ENCODE results near the gene CAMK1. TPM values are rescaled to one million over a fixed set of nuclear protein-coding genes. Genes with fewer than 3 reads are reported as not detected.

Gene CAMK1
- total RNA-seq, 2 experiments from 2014 or later, result 28.3 to 29.5 TPM

DNA sequence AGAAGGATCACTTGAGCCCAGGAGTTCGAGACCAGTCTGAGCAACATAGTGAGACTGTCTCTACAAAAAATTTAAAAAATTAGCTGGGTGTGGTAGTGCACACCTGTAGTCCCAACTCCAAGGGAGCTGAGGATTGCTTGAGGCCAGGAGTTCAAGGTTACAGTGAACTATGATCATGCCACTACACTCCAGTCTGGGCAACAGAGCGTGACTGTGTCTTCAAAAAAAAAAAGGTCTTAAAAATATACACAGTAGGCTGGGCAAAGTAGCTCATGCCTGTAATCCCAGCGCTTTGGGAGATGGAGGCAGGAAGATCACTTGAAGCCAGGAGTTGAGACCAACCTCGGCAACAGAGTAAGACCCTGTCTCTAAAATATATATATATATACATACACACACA is 11.2 kb upstream of the CAMK1 start:
- ChIA-PET POLR2A (interaction anchor here (0.7 to 1.9 kb wide), 6 partner anchors 10 to 152 kb away, joined by 3 to 17 read pairs (median 6); partner anchors contain the start of genes ARPC4, CRELD1, OGG1 and TADA3), CTCF (interaction anchor here (2.2 to 2.6 kb wide), 2 partner anchors 11 to 12 kb away, joined by 7 to 11 read pairs; partner anchors contain the start of genes ARPC4, CAMK1 and TADA3)

DNA sequence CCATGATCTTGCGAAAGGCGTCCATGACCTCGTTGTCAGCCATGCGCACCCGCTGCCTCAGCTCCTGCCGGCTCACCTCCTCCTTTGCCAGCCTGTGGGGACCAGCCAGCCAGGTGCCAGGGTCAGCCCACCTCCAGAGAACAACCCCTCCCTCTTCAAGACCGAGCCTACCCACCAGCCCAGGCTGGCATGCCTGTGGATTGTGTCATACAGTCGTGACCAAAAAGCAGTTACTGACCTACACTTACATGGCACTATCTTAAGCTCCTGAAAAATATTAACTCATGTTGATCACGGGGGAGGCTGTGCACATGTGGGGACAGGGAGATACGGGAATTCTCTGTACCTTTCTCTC is 10.7 kb upstream of the CAMK1 start:
- CTCF ChIA-PET, result interaction anchor here (1.1 to 2.6 kb wide), 3 partner anchors 11 to 13 kb away, joined by 3 to 11 read pairs (median 7); partner anchors contain the start of genes ARPC4, CAMK1 and TADA3
- POLR2A ChIA-PET, result interaction anchor here (0.7 to 1.9 kb wide), 4 partner anchors 11 to 44 kb away, joined by 3 to 6 read pairs (median 6); partner anchors contain the start of genes ARPC4 and OGG1

DNA sequence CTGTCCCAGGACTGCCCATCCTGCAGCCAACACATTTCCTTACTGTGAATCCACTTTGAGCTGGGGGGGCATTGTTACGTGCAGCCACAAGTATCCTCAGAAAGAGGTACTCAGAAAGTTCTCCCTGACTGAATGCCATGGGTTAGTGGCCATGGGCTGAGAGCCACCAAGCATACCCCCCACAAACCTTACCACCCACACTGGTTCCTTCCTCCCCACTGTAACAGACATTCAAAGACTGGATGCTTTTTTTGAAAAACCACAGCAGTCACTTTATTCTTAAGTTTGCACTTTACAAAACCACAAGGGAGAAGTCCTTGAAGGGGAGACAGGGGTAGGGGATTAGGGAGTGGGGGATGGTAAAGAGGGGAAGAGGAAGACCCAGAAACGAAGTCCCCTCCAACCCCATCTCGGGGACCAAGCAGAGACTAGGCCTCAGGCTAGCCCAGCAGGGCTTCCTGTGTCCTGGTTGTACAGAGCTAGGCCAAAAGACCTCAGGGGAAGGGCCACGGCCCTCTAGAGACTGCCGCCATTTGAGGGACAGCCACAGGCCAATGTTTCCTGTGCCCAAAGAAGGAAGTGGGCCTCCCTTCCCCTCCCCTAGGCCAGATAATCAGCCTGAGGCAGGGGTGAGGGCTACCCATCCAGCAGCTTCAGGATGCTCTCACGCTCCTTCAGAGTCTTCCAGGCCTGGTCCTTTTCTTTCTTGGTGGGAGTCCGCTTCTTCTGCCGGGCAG is 10.1 kb upstream of the CAMK1 start:
- ChIA-PET POLR2A (interaction anchor here (1.3 to 1.9 kb wide), 3 partner anchors 11 to 30 kb away, joined by 5 to 6 read pairs (median 6); partner anchors contain the start of genes ARPC4 and OGG1), CTCF (interaction anchor here (1.1 to 2.6 kb wide), 3 partner anchors 10 to 13 kb away, joined by 3 to 11 read pairs (median 7); partner anchors contain the start of genes ARPC4, CAMK1 and TADA3)

DNA sequence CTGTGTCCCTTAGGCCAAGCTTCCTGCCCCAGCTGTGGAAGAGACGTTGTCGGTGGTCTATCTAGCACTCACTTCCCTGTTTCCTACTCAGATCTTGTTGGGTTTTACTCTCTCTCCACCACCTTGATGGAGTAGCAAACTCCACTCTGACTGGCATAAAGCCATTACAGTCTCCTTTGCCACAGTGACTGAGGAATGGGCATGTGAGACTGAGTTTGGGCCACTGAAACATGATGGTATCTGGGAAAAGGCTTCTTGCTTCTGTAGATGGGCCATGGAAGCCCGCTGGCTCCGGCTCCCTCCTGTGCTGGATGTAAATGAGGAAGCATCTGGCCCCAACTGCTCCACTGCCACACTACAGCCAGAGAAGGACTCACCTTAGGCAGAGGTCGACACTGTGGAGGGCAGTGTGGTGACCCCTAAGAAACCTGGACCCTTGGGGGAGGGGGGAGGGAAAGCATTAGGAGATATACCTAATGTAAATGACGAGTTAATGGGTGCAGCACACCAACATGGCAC is 9.4 kb upstream of the CAMK1 start:
- CTCF ChIA-PET, result interaction anchor here (1.1 to 2.2 kb wide), 3 partner anchors 10 to 11 kb away, joined by 4 to 7 read pairs (median 6); partner anchors contain the start of gene CAMK1
- POLR2A ChIA-PET, result interaction anchor here (1.6 to 2.9 kb wide), 3 partner anchors 13 to 29 kb away, joined by 3 to 19 read pairs (median 6); partner anchors contain the start of genes ARPC4, OGG1 and TADA3

DNA sequence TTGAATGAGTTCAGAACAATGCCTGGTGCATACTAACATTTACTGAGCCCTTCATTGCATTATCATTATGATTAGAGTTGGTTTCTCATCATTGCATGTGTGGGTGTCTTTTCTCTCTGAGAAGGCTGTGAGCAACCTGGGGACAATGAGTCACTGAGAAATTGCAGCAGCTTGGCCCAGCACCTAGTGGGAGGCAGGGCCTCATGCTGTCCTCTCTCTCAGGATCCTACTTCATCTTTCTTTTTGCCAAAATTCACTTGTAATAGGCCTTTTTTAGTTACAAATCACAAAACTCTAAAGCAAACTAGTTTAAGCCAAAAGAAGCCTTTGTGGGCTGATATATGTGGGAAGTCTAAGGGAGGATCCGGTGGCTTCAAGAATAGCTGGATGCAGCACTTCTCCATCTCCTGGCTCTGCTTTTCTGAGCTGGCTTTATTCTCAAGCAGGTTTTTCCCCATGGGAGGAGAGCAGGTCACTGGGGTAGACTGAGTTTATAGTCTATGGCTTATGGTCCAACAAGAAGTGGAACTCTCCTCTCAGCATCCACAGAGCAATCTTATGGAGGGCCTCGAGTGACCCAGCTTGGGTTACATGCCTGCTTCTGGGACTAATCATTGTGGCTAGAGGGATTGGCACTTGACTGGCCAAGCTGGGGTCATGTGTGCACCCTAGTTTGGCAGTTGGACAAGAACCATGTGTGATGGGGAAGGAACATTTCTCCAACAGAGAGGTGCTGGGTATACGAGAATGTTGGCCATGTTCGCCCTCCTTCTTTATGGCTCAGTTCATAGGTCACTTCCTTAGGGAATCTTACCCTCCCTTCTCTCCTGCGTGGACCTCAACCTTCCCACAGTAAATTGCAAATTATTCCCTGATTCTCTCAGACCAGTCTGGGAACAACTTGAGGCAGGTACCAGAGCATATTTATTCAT is 8.7 kb upstream of the CAMK1 start:
- CTCF ChIA-PET, result interaction anchor here (0.9 to 2.0 kb wide), 6 partner anchors 9 to 28 kb away, joined by 3 to 7 read pairs (median 4); partner anchors contain the start of genes ARPC4, CAMK1 and OGG1
- POLR2A ChIA-PET, result interaction anchor here (0.5 to 2.9 kb wide), 6 partner anchors 14 to 470 kb away, joined by 3 to 19 read pairs (median 3); partner anchors contain the start of genes ARPC4, TADA3 and TATDN2

DNA sequence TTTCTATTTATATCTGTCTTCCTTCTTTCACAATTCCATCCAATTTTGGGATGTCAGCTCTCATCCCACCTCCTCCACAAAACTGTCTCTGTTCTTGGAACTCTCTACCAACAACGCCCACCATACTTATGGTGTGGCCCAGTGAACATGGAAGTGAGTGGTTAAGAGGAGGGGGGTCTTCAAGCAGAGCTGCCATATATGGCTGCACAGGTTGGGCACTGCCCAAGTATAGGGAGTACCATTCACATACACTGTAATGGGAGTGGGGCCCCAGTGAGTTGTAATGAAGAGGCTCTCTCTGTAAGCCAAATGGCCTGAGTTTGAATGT is 7.9 kb upstream of the CAMK1 start:
- POLR2A ChIA-PET, result interaction anchor here (0.6 to 2.9 kb wide), 3 partner anchors 15 to 41 kb away, joined by 3 to 19 read pairs (median 3); partner anchors contain the start of genes ARPC4 and TADA3
- CTCF ChIA-PET, result interaction anchor here (0.6 to 2.0 kb wide), 6 partner anchors 12 to 31 kb away, joined by 3 to 7 read pairs (median 4); partner anchors contain the start of genes ARPC4 and OGG1

DNA sequence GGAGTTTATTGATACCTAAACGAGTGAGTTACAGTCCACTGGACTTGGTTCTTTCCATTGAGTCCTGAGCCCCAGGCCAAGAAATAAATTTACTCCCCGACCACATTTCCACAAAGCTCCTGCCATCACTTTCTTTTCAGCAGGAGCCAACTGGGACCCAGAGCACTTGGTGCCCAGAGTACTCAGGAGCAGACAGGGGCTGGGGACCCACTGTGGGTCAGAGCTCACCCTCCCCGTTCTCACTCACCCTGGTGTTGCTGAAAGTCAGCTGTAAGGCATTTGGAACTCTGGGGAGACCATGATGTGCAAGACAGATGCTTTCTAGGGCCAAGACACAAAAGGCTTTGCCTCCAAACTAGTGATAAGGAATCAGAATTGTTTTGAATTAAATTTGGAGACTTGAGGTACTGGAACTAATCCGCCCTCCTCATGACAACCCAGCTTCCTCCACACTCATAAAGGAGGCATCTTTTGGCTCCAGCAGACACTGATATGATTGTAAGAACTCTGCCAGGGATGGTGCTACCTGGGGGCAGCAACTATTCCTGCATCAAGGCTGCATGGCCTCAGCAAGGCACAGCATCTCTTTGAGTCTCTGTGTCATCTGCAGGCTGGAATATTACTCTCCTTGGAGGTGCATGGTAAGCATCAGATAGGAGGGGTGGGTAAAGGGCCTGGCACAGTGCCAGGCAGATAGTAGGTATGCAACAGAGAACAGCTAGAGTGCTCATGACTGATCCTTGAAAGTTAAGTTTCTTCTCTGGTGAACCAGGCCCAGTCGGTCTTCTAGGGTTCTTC is 7.3 kb upstream of the CAMK1 start:
- ChIA-PET POLR2A (interaction anchor here (1.2 to 2.9 kb wide), 2 partner anchors 15 to 40 kb away, joined by 3 to 19 read pairs; partner anchors contain the start of genes ARPC4 and TADA3), CTCF (interaction anchor here (0.6 to 2.0 kb wide), 7 partner anchors 11 to 488 kb away, joined by 3 to 7 read pairs (median 4); partner anchors contain the start of genes ARPC4 and OGG1)

DNA sequence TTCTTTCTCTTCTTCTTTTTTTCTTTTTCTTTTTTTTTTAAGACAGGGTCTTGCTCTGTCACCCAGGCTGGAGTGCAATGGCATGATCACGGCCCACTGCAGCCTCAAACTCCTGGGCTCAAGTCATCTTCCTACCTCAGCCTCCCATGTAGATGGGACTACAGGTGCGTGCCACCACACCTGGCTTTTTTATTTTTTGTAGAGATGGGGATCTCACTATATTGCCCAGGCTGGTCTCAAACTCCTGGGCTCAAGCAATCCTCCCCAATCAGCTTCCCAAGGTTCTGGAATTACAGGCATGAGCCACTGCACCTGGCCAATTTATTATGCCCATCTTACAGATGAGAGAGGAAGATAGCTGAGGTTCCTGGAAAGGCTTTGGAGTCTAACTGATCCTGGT is 1.3 kb upstream of the CAMK1 start:
- CTCF ChIA-PET, result interaction anchor here (0.6 to 2.6 kb wide), 2 partner anchors 9 to 54 kb away, joined by 3 to 7 read pairs; no protein-coding TSS in a partner anchor

DNA sequence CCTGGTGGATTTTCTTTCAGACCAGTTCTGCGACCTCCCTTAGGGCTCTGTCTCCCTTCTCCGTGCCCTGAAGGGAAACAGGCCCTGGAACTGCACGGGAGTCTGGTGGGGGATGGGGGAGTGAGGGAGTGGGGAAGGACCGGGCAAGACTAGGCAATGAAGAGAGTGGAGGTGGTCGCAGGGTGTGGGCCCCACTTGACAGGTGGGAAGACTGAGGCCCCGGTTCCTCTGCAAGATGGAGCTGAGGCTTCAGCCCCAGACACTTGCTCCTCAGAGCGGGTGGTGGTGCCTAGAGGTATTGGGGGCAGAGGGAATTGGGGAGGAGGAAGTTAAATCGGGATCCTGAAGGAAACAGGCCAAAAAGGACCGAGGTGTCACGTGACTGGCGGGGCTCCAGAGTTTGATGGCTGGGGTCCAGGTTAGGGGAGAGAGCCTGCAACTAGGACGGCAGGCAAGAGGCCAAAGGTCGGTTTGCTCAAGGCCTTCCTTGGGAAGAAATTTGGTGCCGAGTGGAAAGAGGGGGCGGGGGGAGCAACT is 597 bp upstream of the CAMK1 start:
- POLR2A ChIA-PET, result interaction anchor here (0.6 to 1.3 kb wide), 4 partner anchors 20 to 163 kb away, joined by 3 to 6 read pairs (median 3); partner anchors contain the start of genes OGG1 and TTLL3

More for the DNA sequence above, 1.3 kb upstream of the CAMK1 start:
- POLR2A ChIA-PET, result interaction anchor here (0.6 kb wide), 1 partner anchor 31 kb away, joined by 3 read pairs; no protein-coding TSS in a partner anchor

DNA sequence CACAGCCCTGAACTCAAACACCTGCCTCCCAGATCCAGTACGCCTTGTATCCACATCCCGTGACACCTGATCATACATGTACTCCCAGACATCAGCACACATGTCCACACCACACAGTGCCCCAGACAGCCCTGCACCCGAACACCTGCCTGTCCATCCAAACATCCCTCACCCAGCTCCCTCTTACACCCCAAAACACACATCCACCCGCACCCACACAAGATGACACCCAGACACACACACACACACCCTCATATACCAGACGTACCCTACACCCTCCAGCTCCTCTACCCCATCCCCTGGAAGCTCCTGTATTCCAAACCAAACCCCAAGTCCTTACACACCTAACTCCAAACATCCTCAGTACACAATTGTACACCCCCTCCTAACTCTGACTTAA is 735 bp downstream of the CAMK1 start:
- ChIA-PET POLR2A (interaction anchor here (0.5 kb wide), 1 partner anchor 400 kb away, joined by 4 read pairs; no protein-coding TSS in a partner anchor), CTCF (interaction anchor here (1.4 to 2.6 kb wide), 4 partner anchors 9 to 19 kb away, joined by 3 to 7 read pairs (median 4); partner anchors contain the start of gene OGG1)

More for the DNA sequence above, 597 bp upstream of the CAMK1 start:
- CTCF ChIA-PET, result interaction anchor here (1.4 to 2.6 kb wide), 3 partner anchors 8 to 20 kb away, joined by 4 to 7 read pairs (median 4); partner anchors contain the start of gene OGG1

DNA sequence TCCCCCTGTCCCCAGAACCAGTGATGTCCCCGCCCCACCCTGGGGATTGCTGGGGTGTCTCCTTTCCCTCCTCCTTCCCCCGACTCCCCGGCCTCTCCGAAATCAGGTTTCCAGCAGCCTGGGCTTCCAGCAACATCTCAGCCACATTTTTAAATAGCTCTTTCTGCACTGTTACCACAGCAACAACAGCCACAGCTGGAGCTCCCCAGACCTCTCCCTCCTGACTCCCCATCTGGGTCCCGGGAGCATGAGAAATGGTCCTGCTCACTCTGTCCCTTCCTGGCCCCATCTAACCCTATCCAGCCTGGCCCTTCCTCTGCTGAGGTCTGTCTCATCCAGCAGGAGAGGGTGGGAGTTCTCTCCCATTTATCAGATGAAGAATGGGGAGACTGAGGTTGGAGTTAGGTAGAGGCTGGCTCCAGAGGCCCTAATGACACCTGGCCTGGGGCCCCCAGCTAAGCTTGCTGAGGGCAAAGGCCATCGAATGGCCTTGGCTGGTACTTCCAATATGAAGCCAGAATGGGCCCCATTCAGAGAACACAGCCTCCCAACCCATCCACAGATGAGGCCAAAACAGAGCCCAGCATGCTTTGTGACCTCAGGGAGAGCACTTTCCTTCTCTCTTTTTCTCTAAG is 1.5 kb downstream of the CAMK1 start:
- CTCF ChIA-PET, result interaction anchor here (1.4 to 2.6 kb wide), 3 partner anchors 10 to 14 kb away, joined by 3 to 7 read pairs (median 4); no protein-coding TSS in a partner anchor
- POLR2A ChIA-PET, result no interaction called here

DNA sequence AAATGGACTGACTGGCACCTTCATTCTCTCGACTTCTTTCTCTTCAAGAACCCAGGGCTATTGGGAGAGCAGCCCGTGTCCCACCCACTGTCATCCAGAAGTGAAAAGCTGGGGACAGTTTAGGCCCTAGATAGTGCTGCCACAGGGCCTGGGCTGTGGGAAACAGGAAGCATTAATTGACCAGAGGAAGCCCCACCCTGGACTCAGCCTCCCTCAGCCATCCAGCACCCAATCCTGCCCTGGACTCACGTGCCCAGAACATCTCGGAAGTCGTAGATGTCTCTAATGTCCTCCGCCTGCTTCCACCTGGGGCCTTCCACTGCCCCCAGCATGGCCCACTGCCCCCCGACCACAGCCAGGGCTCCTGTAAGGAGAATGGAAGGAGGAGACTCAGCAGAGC is 2.3 kb downstream of the CAMK1 start:
- ChIA-PET CTCF (no interaction called here), POLR2A (no interaction called here)

DNA sequence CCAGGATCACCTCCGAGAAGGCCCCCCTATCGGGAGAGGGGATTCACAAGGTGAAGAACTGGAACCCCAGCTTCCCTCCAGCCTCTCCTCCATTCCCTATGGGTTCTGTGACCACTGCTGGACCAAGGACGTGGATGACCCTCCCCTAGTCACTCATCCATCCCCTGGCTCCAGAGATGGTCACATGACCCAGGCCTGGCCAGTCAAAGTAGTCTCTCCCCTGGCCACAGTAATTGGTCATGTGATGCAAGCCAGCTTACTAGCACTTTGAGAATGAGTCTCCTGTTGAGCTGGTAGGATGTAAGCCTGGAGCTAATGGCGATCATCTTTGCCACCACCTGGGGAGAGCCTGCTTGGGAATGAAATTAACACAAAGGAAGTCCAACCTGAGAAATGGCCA is 3.9 kb downstream of the CAMK1 start:
- ChIA-PET CTCF (interaction anchor here (1.0 to 1.5 kb wide), 3 partner anchors 10 to 39 kb away, joined by 3 to 4 read pairs (median 3); no protein-coding TSS in a partner anchor), POLR2A (interaction anchor here (1.4 kb wide), 1 partner anchor 27 kb away, joined by 4 read pairs; the partner anchor contains the start of genes ARPC4 and TADA3)

DNA sequence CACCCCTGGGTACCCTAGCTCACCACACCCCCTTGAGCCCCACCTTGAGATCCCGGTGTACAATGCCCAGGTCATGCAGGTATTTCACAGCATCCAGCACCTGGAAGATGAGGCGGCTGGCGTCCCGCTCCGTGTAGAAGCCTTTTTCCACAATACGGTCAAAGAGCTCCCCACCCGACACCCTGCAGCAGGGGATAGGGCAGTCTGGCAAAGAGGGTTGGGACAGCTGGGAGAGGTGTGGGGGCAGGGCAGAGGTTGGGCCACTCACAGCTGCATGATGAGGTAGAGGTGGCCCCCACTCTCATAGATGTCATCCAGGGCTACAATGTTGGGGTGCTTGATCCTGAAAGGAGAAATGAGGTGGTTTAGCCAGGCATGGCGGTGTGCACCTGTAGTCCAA is 6.9 kb downstream of the CAMK1 start:
- ChIA-PET POLR2A (interaction anchor here (0.6 to 0.7 kb wide), 2 partner anchors 11 to 44 kb away, joined by 4 to 9 read pairs; no protein-coding TSS in a partner anchor), CTCF (interaction anchor here (1.1 to 1.4 kb wide), 2 partner anchors 15 to 19 kb away, joined by 3 read pairs; no protein-coding TSS in a partner anchor)

DNA sequence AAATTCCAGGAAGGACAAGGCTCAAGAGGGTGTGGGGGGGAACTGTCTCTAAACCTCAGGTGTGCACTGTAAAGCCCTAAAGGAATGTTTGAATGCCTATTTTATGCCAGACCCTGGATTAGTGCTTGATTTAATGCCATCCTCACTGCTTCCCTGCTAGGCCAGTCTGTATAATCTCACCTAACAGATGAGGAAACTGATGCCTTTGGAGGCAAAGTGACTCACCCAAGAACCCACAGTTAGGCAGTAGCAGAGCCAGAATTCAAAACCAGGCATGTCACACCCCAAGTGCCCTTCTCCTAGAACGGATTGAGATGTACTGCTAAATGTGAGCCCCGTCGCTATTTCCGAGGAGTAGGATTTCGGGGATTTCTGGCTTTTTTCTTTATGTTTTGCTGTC is 7.8 kb downstream of the CAMK1 start:
- ChIA-PET POLR2A (no interaction called here), CTCF (no interaction called here)

DNA sequence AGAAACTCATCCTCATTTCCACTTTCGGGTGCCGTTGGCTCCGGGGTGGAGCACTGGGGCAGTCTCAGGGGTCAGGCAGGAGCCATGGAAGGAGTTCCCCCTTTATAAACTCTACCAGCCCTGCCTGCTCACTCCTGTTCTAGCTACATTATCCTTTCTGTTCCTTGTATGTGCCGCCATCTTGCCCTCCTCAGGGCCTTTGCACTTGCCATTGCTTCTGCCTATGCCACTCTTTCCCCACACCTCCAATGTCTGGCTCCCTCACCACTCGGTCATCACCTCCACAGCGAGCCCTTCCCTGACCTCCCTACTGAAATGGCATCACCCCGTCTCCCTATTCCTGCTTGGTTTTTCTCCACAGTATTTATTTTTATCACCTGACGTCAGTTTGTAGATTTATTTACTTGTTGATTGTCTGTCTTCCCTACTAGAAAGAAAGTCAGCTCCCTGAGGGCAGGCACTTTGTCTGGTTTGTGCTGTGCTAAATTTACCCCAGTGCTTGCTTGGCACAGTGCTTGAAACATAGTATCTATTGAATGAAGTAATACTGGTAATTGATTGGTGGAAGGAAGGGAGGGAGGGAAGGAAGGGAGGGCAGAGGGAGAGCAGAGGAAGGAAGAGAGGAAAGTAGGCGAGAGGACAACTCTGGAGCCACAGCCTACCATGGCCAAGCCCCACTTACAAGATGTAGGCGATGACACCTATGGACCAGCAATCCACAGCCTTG is 8.8 kb downstream of the CAMK1 start:
- ChIA-PET POLR2A (interaction anchor here (0.6 kb wide), 1 partner anchor 17 kb away, joined by 3 read pairs; no protein-coding TSS in a partner anchor), CTCF (no interaction called here)

Measured in activated CD8-positive, alpha-beta memory T cell treated with anti-CD3 and anti-CD28 coated beads for 36 hours (primary cell).